HCT116 (cell line): ENCODE results near the gene HCRTR2.

Experiments used
- CTCF ChIP-seq, 3 experiments: fragments of 200-600 bp in 1 of 3; sonication (generic) in 1 of 3; IDR thresholded peaks in 2 of 3; conservative IDR thresholded peaks in 1 of 3; 2 replicates each; pipeline ENCODE4 v1.5.1; 2012 to 2017; ENCODE audit warnings: low read depth in 2 of 3, low read length in 2 of 3, antibody characterized with exemption in 1 of 3, borderline replicate concordance in 1 of 3, control low read depth in 1 of 3, mild to moderate bottlenecking in 1 of 3, mixed read lengths in 1 of 3, mixed run types in 1 of 3, moderate library complexity in 1 of 3; ENCODE audit not compliant: insufficient read depth in 1 of 3
- EZH2 ChIP-seq: fragments of 200-600 bp; sonication (generic); IDR thresholded peaks from 2 replicates; pipeline ENCODE4 v1.6.1; 2017; ENCODE audit warnings: antibody characterized with exemption, mixed run types
- POLR2A ChIP-seq: IDR thresholded peaks from 2 replicates; pipeline ENCODE4 v1.7.0; 2011; ENCODE audit warnings: borderline replicate concordance; ENCODE audit not compliant: insufficient read depth, insufficient read length; ENCODE audit errors: extremely low read depth
- RAD21 ChIP-seq: IDR thresholded peaks from 2 replicates; pipeline ENCODE4 v1.6.1; 2012; ENCODE audit warnings: low read depth, mild to moderate bottlenecking
- YY1 ChIP-seq: IDR thresholded peaks from 2 replicates; pipeline ENCODE4 v1.6.1; 2011; ENCODE audit warnings: low read length, low read depth, moderate library complexity, mild to moderate bottlenecking; ENCODE audit not compliant: insufficient replicate concordance; ENCODE audit errors: extremely low read depth

DNA sequence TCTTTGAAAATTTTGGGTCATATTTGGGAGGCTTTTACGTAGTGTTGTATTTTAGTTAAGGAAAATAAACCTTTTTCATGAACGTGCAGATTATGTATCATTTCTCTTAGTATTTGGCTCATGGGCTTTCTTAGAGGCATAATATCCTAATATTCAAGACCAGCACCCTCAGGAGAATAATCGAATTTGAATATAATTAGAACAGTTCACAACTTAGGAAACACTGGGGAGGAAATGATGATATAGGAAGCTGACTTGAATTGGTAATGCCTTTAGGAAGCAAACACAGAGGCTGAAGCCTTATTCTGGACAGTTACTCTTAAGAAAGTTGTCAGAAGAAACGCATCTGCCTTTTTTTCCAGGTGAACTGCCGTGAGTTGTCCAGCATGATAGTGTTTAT lies 152.9 kb downstream of the HCRTR2 start, which contains the start of gene GFRAL:
- TF ChIP-seq CTCF (IDR thresholded peaks at IDR 0.05 in 2 of 3, conservative IDR thresholded peaks at IDR 0.05 in 1 of 3; ENCODE audit: borderline replicate concordance in 1 of 3, insufficient read depth in 1 of 3, low read depth in 2 of 3, low read length in 2 of 3): no peak
- TF ChIP-seq POLR2A: no peak
- TF ChIP-seq EZH2: no peak
- no peak for TF ChIP-seq YY1
- TF ChIP-seq RAD21: no peak
